Stimulated activated CD8-positive, alpha-beta memory T cell treated with anti-CD3 and anti-CD28 coated beads, Interleukin-7, amount 100 ng/mL, for 24 hours (primary cell): ENCODE measurements around the gene CFAP61.

Experiments
- DNase-seq: peaks from one replicate; pipeline ENCODE4 v3.0.0-alpha.2; 2020; ENCODE audit warnings: low read depth

CFAP61 gene

GRCh38 chr20:20274821-20275220 lies 222.5 kb downstream of the CFAP61 start:
- DNase-seq = no peak

- no peak for DNase-seq
Measured at GRCh38 chr20:20275636-20276035, 223.3 kb downstream of the CFAP61 start.

- no peak for DNase-seq
Measured at GRCh38 chr20:20276811-20277530, 224.6 kb downstream of the CFAP61 start.

- no peak for DNase-seq
Measured at GRCh38 chr20:20277894-20278335, 225.6 kb downstream of the CFAP61 start.

- DNase-seq = no peak
Measured at GRCh38 chr20:20286061-20286460, 233.7 kb downstream of the CFAP61 start.

GRCh38 chr20:20289331-20289730 lies 237.0 kb downstream of the CFAP61 start:
- DNase-seq = no peak

- DNase-seq = no peak
Measured at GRCh38 chr20:20292472-20292871, 240.1 kb downstream of the CFAP61 start.

GRCh38 chr20:20293141-20293540 lies 240.8 kb downstream of the CFAP61 start:
- no peak for DNase-seq

GRCh38 chr20:20293691-20294385 lies 241.5 kb downstream of the CFAP61 start:
- no peak for DNase-seq

GRCh38 chr20:20295621-20296498 lies 243.5 kb downstream of the CFAP61 start:
- DNase-seq = no peak

- no peak for DNase-seq
Measured at GRCh38 chr20:20297181-20297580, 244.8 kb downstream of the CFAP61 start.

- no peak for DNase-seq
Measured at GRCh38 chr20:20297752-20298151, 245.4 kb downstream of the CFAP61 start.

GRCh38 chr20:20299904-20300303 lies 247.6 kb downstream of the CFAP61 start:
- DNase-seq = no peak

- DNase-seq = no peak
Measured at GRCh38 chr20:20303320-20303719, 251.0 kb downstream of the CFAP61 start.

GRCh38 chr20:20303742-20304141 lies 251.4 kb downstream of the CFAP61 start:
- no peak for DNase-seq

GRCh38 chr20:20304942-20305341 lies 252.6 kb downstream of the CFAP61 start:
- no peak for DNase-seq

- no peak for DNase-seq
Measured at GRCh38 chr20:20312562-20312961, 260.2 kb downstream of the CFAP61 start.

- DNase-seq = no peak
Measured at GRCh38 chr20:20317195-20317594, 264.9 kb downstream of the CFAP61 start.

GRCh38 chr20:20317621-20318364 lies 265.5 kb downstream of the CFAP61 start:
- no peak for DNase-seq

- DNase-seq = no peak
Measured at GRCh38 chr20:20318365-20319161, 266.2 kb downstream of the CFAP61 start.

- DNase-seq = no peak
Measured at GRCh38 chr20:20321134-20321533, 268.8 kb downstream of the CFAP61 start.
